ENCODE measurements around the gene SWT1. TPM values are rescaled to one million over a fixed set of nuclear protein-coding genes. Genes with fewer than 3 reads are reported as not detected.

Gene SWT1
- total and polyA plus RNA-seq, 2 of the 13 experiments (the other 11 are each of a cell fraction or from before 2014, with no cell fraction given), result 1.7 to 2.5 TPM

GRCh38 chr1:185170291-185170848 is 13.4 kb downstream of the SWT1 start (continued):
- TF ChIP-seq ARHGAP35 (CRISPR knock-in tag; IDR thresholded peaks at IDR 0.05; ENCODE audit: borderline replicate concordance) (no peak), ZNF614 (CRISPR knock-in tag; IDR thresholded peaks at IDR 0.05; ENCODE audit: borderline replicate concordance) (peak; percentile 46; the same call in 1 of the 2 replicates), ZNF878 (CRISPR knock-in tag; IDR thresholded peaks at IDR 0.05) (no peak), SP2 (CRISPR knock-in tag; IDR thresholded peaks at IDR 0.05) (no peak), SSRP1 (CRISPR knock-in tag; IDR thresholded peaks at IDR 0.05) (0 out of 2 replicates have a peak, but pooled peaks have one; percentile 58), ZNF232 (CRISPR knock-in tag; IDR thresholded peaks at IDR 0.05; ENCODE audit: borderline replicate concordance) (no peak), SP4 (CRISPR knock-in tag; IDR thresholded peaks at IDR 0.05) (0 out of 2 replicates have a peak, but pooled peaks have one; percentile 38), ZNF124 (CRISPR knock-in tag; IDR thresholded peaks at IDR 0.05) (no peak), TGIF2 (CRISPR knock-in tag; IDR thresholded peaks at IDR 0.05) (0 out of 2 replicates have a peak, but pooled peaks have one; percentile 38), ZNF235 (CRISPR knock-in tag; IDR thresholded peaks at IDR 0.05; ENCODE audit: borderline replicate concordance) (no peak), ZNF207 (IDR thresholded peaks at IDR 0.05; ENCODE audit: borderline replicate concordance) (no peak), MBD4 (IDR thresholded peaks at IDR 0.05; ENCODE audit: borderline replicate concordance, low read length) (no peak)
- TF ChIP-seq, protein P1, sequence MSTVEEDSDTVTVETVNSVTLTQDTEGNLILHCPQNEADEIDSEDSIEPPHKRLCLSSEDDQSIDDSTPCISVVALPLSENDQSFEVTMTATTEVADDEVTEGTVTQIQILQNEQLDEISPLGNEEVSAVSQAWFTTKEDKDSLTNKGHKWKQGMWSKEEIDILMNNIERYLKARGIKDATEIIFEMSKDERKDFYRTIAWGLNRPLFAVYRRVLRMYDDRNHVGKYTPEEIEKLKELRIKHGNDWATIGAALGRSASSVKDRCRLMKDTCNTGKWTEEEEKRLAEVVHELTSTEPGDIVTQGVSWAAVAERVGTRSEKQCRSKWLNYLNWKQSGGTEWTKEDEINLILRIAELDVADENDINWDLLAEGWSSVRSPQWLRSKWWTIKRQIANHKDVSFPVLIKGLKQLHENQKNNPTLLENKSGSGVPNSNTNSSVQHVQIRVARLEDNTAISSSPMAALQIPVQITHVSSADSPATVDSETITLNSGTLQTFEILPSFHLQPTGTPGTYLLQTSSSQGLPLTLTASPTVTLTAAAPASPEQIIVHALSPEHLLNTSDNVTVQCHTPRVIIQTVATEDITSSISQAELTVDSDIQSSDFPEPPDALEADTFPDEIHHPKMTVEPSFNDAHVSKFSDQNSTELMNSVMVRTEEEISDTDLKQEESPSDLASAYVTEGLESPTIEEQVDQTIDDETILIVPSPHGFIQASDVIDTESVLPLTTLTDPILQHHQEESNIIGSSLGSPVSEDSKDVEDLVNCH (CRISPR knock-in tag; IDR thresholded peaks at IDR 0.05), result no peak
- TF ChIP-seq, protein P2, sequence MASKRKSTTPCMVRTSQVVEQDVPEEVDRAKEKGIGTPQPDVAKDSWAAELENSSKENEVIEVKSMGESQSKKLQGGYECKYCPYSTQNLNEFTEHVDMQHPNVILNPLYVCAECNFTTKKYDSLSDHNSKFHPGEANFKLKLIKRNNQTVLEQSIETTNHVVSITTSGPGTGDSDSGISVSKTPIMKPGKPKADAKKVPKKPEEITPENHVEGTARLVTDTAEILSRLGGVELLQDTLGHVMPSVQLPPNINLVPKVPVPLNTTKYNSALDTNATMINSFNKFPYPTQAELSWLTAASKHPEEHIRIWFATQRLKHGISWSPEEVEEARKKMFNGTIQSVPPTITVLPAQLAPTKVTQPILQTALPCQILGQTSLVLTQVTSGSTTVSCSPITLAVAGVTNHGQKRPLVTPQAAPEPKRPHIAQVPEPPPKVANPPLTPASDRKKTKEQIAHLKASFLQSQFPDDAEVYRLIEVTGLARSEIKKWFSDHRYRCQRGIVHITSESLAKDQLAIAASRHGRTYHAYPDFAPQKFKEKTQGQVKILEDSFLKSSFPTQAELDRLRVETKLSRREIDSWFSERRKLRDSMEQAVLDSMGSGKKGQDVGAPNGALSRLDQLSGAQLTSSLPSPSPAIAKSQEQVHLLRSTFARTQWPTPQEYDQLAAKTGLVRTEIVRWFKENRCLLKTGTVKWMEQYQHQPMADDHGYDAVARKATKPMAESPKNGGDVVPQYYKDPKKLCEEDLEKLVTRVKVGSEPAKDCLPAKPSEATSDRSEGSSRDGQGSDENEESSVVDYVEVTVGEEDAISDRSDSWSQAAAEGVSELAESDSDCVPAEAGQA (IDR thresholded peaks at IDR 0.05; ENCODE audit: low read depth), result no peak
- TF ChIP-seq, protein P2 (CRISPR knock-in tag; IDR thresholded peaks at IDR 0.05; ENCODE audit: borderline replicate concordance), result no peak
- TF ChIP-seq, protein P3, sequence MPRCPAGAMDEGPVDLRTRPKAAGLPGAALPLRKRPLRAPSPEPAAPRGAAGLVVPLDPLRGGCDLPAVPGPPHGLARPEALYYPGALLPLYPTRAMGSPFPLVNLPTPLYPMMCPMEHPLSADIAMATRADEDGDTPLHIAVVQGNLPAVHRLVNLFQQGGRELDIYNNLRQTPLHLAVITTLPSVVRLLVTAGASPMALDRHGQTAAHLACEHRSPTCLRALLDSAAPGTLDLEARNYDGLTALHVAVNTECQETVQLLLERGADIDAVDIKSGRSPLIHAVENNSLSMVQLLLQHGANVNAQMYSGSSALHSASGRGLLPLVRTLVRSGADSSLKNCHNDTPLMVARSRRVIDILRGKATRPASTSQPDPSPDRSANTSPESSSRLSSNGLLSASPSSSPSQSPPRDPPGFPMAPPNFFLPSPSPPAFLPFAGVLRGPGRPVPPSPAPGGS (CRISPR knock-in tag; IDR thresholded peaks at IDR 0.05), result no peak
- TF ChIP-seq, protein P4, sequence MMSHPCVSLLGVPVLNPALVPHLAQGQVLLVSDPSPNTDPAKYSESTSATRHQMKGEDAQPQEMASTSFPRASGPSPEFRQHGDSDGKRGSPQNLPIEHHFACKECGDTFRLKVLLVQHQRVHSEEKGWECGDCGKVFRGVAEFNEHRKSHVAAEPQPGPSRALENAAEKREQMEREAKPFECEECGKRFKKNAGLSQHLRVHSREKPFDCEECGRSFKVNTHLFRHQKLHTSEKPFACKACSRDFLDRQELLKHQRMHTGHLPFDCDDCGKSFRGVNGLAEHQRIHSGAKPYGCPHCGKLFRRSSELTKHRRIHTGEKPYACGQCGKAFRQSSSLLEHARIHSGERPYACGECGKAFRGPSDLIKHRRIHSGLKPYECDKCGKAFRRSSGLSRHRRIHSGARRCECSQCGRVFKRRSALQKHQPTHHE (CRISPR knock-in tag; IDR thresholded peaks at IDR 0.05; ENCODE audit: borderline replicate concordance), result no peak

Measured in HepG2 (cell line).